ENCODE measurements around the gene CNTLN.

CNTLN gene

GRCh38 chr9:17130725-17131124 lies 4.1 kb upstream of the CNTLN start:
- Histone ChIP-seq H3K27ac (ENCODE audit: low read depth, low read length, poor library complexity, severe bottlenecking) (no peak overlapping the region), H3F3A (ENCODE audit: insufficient read depth, low read length) (no peaks in the 10 kb centered on the region), H3K27me3 (ENCODE audit: insufficient read depth, low read length) (no peaks in the 10 kb centered on the region), H3K9ac (ENCODE audit: low read length) (no peak overlapping the region), H2AFZ (ENCODE audit: low read length) (no peak overlapping the region), H3K36me3 (ENCODE audit: insufficient read depth, low read length) (no peaks in the 10 kb centered on the region), H3K4me2 (ENCODE audit: low read length) (no peak overlapping the region), H3K4me3 (ENCODE audit: low read depth, low read length, poor library complexity, severe bottlenecking) (no peak overlapping the region), H3K79me2 (ENCODE audit: insufficient read depth, low read length) (no peaks in the 10 kb centered on the region), H3K4me1 (ENCODE audit: insufficient read depth, low read length, severe bottlenecking) (peaks cover 6% of the 10 kb centered on the region), H4K20me1 (ENCODE audit: insufficient read depth, low read length) (no peaks in the 10 kb centered on the region), H3K9me3 (ENCODE audit: low read length) (no peaks in the 10 kb centered on the region), H3K9me2 (ENCODE audit: low read depth, low read length) (no peaks in the 10 kb centered on the region)
- no peak for TF ChIP-seq EZH2 (IDR thresholded peaks at IDR 0.05; ENCODE audit: borderline replicate concordance, low read length)
- TF ChIP-seq, protein P1, sequence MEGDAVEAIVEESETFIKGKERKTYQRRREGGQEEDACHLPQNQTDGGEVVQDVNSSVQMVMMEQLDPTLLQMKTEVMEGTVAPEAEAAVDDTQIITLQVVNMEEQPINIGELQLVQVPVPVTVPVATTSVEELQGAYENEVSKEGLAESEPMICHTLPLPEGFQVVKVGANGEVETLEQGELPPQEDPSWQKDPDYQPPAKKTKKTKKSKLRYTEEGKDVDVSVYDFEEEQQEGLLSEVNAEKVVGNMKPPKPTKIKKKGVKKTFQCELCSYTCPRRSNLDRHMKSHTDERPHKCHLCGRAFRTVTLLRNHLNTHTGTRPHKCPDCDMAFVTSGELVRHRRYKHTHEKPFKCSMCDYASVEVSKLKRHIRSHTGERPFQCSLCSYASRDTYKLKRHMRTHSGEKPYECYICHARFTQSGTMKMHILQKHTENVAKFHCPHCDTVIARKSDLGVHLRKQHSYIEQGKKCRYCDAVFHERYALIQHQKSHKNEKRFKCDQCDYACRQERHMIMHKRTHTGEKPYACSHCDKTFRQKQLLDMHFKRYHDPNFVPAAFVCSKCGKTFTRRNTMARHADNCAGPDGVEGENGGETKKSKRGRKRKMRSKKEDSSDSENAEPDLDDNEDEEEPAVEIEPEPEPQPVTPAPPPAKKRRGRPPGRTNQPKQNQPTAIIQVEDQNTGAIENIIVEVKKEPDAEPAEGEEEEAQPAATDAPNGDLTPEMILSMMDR (IDR thresholded peaks at IDR 0.05; ENCODE audit: low read length) = no peak

DNA sequence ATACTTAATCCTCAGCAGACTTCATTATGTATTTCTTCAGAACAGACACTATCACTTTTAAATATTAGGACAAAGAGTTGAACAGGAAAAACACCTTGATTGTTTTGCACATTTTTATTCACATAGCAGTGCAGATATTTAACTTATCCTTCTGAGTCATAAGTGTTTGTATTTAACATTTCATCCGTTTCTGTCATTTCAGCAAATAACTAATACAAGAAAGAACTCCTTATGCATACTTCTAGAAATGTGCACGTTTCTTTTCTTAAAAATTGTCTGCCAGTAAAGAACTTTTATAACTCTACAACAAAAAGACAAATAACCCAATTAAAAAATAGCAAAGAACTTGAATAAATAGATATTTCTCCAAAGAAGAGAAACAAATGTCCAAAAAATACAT lies 3.3 kb upstream of the CNTLN start:
- Histone ChIP-seq H3K4me2 (ENCODE audit: low read length) (no peak overlapping the region), H3K79me2 (ENCODE audit: insufficient read depth, low read length) (no peaks in the 10 kb centered on the region), H3K4me3 (ENCODE audit: low read depth, low read length, poor library complexity, severe bottlenecking) (no peak overlapping the region), H3K9me2 (ENCODE audit: low read depth, low read length) (no peaks in the 10 kb centered on the region), H3K36me3 (ENCODE audit: insufficient read depth, low read length) (no peaks in the 10 kb centered on the region), H3F3A (ENCODE audit: insufficient read depth, low read length) (no peaks in the 10 kb centered on the region), H3K4me1 (ENCODE audit: insufficient read depth, low read length, severe bottlenecking) (peaks cover 10% of the 10 kb centered on the region), H4K20me1 (ENCODE audit: insufficient read depth, low read length) (no peaks in the 10 kb centered on the region), H3K9ac (ENCODE audit: low read length) (no peak overlapping the region), H3K27me3 (ENCODE audit: insufficient read depth, low read length) (no peaks in the 10 kb centered on the region), H3K27ac (ENCODE audit: low read depth, low read length, poor library complexity, severe bottlenecking) (no peak overlapping the region), H2AFZ (ENCODE audit: low read length) (no peak overlapping the region), H3K9me3 (ENCODE audit: low read length) (no peaks in the 10 kb centered on the region)
- TF ChIP-seq EZH2 (IDR thresholded peaks at IDR 0.05; ENCODE audit: borderline replicate concordance, low read length) = no peak
- TF ChIP-seq, protein P1 (IDR thresholded peaks at IDR 0.05; ENCODE audit: low read length) = no peak

DNA sequence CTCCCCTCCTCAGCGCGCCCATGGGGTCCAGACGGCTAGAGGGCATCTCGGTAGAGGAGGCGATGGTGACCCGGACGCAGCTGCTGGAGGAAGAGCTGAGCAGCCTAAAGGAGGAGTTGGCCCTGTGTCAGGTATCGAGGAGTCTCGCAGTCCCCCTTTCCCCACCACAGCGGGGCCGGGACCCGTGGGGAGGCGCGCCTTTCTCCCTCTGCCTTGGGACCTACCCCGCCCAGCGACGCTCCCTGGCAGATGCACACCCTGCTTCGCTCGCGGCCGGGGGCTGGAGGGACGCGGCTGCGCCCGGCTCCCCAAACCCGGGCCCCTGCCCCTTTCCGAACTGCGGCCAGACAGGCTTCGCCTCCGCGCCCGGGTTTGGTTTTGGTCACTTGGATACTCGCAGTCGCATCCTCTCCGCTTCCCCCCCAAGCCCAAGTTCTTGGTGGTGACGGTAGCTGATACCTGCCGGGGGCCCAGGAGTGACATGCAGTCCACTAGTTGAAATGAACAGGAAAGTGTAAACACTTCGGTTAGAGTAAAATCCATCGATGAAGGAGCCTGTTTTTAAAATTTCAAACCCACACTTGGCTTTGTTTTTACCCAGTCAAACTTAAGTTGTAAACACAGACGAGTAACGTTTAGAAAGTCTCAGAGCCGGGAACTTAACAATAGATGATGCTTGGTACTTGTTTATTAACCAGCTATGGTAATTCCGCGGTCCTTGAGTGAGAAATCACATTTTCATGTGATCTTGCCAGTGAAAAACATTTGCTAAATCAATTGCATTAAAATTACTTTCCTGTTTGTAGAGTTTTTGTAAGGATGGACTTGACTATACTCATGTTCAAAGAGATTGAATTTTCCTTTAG lies 688 bp downstream of the CNTLN start:
- no peak for TF ChIP-seq EZH2 (IDR thresholded peaks at IDR 0.05; ENCODE audit: borderline replicate concordance, low read length)
- TF ChIP-seq, protein P1 (IDR thresholded peaks at IDR 0.05; ENCODE audit: low read length) = no peak
- H3K9me2 ChIP-seq (ENCODE audit: low read depth, low read length) = no peaks in the 10 kb centered on the region
- H3K4me3 ChIP-seq (ENCODE audit: low read depth, low read length, poor library complexity, severe bottlenecking) = peak overlapping the region; percentile 81
- H3K36me3 ChIP-seq (ENCODE audit: insufficient read depth, low read length) = no peaks in the 10 kb centered on the region
- H3K27me3 ChIP-seq (ENCODE audit: insufficient read depth, low read length) = no peaks in the 10 kb centered on the region
- 0 out of 2 replicates have a peak overlapping the region, but pooled peaks have one; percentile 59 for H2AFZ ChIP-seq (ENCODE audit: low read length)
- no peaks in the 10 kb centered on the region for H3F3A ChIP-seq (ENCODE audit: insufficient read depth, low read length)
- no peaks in the 10 kb centered on the region for H3K79me2 ChIP-seq (ENCODE audit: insufficient read depth, low read length)
- peak overlapping the region; percentile 33 for H3K27ac ChIP-seq (ENCODE audit: low read depth, low read length, poor library complexity, severe bottlenecking)
- H3K9me3 ChIP-seq (ENCODE audit: low read length) = no peaks in the 10 kb centered on the region
- H3K4me1 ChIP-seq (ENCODE audit: insufficient read depth, low read length, severe bottlenecking) = peaks cover 10% of the 10 kb centered on the region
- H3K9ac ChIP-seq (ENCODE audit: low read length) = peak overlapping the region; percentile 90
- peak overlapping the region; percentile 84 for H3K4me2 ChIP-seq (ENCODE audit: low read length)
- no peaks in the 10 kb centered on the region for H4K20me1 ChIP-seq (ENCODE audit: insufficient read depth, low read length)

All from OCI-LY1 (cell line).